AG04450 (cell line): ENCODE results near the gene LIMK1. TPM values are rescaled to one million over a fixed set of nuclear protein-coding genes. Genes with fewer than 3 reads are reported as not detected.
"Not testable (repeated sequence)": the region's sequence is repeated elsewhere in the genome, so short reads cannot be mapped to it uniquely, and the experiment has no call there.

Experiments used
- CTCF ChIA-PET: fragments of 300-600, 350-600 bp; formaldehyde crosslinking; extraction: SDS; loops from one replicate; lab custom pipeline; 2022; ENCODE audit warnings: antibody characterized with exemption, inconsistent platforms; lab: Charles Lee
- POLR2A ChIA-PET: fragments of 350-600 bp; formaldehyde crosslinking; extraction: SDS; loops from one replicate; lab custom pipeline; 2021; ENCODE audit warnings: antibody characterized with exemption, inconsistent platforms; lab: Yijun Ruan, JAX
- DNase-seq: peaks from one replicate; pipeline ENCODE4 v3.0.0-alpha.2; 2011; ENCODE audit warnings: low read depth, low spot score
- H3K27ac ChIP-seq: one replicate; pipeline ENCODE4 v1.5.1; 2012; ENCODE audit warnings: low read depth, low read length, control low read depth
- H3K27me3 ChIP-seq: one replicate; pipeline ENCODE4 v1.6.0; 2012; ENCODE audit warnings: low read length; ENCODE audit not compliant: control insufficient read depth, insufficient read depth
- H3K4me3 ChIP-seq: 2 replicates; pipeline ENCODE4 v1.5.1; 2011; ENCODE audit warnings: mild to moderate bottlenecking, low read depth, low read length, control low read depth
- H3K9me3 ChIP-seq: 2 replicates; pipeline ENCODE4 v1.5.1; 2012; ENCODE audit warnings: low read length; ENCODE audit not compliant: control insufficient read depth, insufficient read depth
- polyA plus RNA-seq: library from polyadenylated mRNA; depleted of rRNA; stranded (reverse); fragments of >200 nt; gene quantifications from 2 replicates; pipeline ENCODE4 v1.2.3, GENCODE V29; 2011
- TF ChIP-seq, protein P1 (sequence below): IDR thresholded peaks from 2 replicates; pipeline ENCODE4 v1.5.1; 2011; ENCODE audit warnings: low read depth, low read length, control low read depth, inconsistent platforms

The LIMK1 gene
- polyA plus RNA-seq, 1 experiment = 33.0 TPM

DNA sequence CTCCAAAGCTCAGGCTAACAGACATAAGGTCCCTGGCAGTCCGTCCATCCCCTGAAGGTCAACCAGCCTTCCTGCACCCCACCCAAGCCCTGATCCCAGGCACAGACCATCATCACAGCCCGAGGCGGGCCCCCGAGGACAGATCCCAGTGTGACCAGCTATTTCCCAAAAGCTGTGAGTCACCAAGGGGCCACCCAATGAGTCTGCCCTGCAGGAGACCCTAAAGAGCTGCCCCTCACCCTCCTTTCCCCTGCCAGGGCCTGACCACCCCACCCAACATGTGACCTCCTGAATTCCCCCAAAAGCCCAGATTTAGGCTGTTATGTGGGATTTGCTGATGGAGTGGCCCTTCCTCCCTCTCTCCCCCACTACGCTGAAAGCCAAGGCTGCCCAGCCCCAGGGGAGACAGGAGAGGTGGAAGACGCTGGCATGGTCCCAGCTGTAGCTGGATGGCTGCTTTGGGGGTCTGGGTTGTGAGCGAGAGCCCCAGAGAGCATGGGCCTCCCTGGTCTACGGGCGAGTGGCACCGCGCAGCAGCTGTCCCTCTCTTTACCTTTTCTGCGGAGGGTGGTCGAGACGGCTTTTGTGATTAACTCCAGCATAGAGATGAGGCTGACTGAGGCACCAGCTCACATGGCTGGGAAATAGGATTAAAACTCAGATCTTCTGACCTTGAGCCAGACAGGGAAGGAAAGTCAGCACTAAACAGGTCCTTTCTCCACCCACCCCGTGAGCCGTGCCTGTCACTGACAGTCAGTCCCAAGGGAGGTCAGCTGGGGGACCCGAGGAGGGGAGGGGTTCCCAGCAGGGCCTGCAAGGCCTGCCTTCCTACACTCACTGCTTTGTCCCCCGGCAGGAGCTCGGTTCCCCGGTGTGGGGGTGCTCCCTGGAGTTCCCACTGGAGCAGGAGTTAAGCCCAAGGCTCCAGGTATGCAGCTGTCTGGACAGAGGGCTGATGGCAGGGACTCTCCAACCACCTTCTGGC lies 38.9 kb upstream of the LIMK1 start:
- no peak overlapping the region for H3K27ac ChIP-seq
- ChIA-PET POLR2A (no interaction called here), CTCF (interaction anchor here (1.2 to 2.0 kb wide), 3 partner anchors 18 to 356 kb away, joined by 3 to 7 read pairs (median 5); no protein-coding TSS in a partner anchor)

DNA sequence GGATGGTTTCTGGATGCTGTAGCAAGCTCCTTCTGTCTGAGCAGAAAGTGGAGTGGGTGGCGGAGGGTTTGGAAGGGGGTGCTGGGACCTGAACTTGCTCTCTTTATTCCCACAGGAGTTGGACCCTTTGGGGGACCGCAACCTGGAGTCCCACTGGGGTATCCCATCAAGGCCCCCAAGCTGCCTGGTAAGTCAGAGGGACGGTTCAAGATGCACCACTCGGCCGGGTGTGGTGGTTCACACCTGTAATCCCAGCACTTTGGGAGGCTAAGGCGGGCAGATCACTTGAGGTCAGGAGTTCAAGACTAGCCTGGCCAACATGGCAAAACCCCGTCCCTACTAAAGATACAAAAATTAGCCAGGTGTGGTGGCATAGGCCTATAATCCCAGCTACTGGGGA lies 37.0 kb upstream of the LIMK1 start:
- H3K27ac ChIP-seq, DNase-seq, POLR2A ChIA-PET, H3K27me3 ChIP-seq, H3K9me3 ChIP-seq, H3K4me3 ChIP-seq: not testable (repeated sequence)
- CTCF ChIA-PET = interaction anchor here (2.0 kb wide), 1 partner anchor 20 kb away, joined by 7 read pairs; no protein-coding TSS in a partner anchor

More for the DNA sequence above, 38.9 kb upstream of the LIMK1 start:
- TF ChIP-seq, protein P1, sequence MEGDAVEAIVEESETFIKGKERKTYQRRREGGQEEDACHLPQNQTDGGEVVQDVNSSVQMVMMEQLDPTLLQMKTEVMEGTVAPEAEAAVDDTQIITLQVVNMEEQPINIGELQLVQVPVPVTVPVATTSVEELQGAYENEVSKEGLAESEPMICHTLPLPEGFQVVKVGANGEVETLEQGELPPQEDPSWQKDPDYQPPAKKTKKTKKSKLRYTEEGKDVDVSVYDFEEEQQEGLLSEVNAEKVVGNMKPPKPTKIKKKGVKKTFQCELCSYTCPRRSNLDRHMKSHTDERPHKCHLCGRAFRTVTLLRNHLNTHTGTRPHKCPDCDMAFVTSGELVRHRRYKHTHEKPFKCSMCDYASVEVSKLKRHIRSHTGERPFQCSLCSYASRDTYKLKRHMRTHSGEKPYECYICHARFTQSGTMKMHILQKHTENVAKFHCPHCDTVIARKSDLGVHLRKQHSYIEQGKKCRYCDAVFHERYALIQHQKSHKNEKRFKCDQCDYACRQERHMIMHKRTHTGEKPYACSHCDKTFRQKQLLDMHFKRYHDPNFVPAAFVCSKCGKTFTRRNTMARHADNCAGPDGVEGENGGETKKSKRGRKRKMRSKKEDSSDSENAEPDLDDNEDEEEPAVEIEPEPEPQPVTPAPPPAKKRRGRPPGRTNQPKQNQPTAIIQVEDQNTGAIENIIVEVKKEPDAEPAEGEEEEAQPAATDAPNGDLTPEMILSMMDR = no peak
- no peak overlapping the region for H3K4me3 ChIP-seq
- H3K9me3 ChIP-seq = no peaks in the 10 kb centered on the region; the same call in 1 of the 2 replicates
- no peak for DNase-seq
- H3K27me3 ChIP-seq = no peaks in the 10 kb centered on the region

GRCh38 chr7:74047804-74048380 lies 35.7 kb upstream of the LIMK1 start:
- TF ChIP-seq, protein P1 = no peak
- Histone ChIP-seq H3K27ac (no peak overlapping the region), H3K4me3 (no peak overlapping the region), H3K27me3 (no peaks in the 10 kb centered on the region), H3K9me3 (no peaks in the 10 kb centered on the region; the same call in 1 of the 2 replicates)
- DNase-seq = no peak
- ChIA-PET POLR2A (no interaction called here), CTCF (no interaction called here)

DNA sequence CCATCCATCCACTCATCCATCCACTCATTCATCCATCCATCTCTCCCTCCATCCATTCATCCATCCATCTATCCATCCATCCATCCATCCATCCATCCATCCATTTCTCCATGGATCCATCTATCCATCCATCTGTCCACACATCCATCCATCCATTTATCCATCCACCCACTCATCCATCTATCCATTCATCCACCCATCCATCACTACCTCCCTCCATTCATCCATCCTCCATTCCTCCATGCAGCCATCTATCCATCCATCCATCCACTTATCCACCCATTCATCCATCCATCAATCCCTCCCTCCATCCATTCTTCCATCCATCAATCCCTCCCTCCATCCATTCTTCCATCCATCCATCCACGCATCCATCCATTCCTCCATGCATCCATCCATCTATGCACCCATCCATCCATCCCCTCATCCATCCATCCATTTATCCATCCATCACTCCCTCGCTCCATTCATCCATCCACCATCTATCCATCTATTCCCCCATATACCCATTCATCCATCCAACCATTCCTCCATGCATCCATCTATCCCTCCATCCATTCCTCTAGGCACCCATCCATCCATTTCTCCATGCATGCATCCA lies 34.5 kb upstream of the LIMK1 start:
- no peak overlapping the region for H3K4me3 ChIP-seq
- no peaks in the 10 kb centered on the region; the same call in 1 of the 2 replicates for H3K9me3 ChIP-seq
- H3K27me3 ChIP-seq = no peaks in the 10 kb centered on the region
- no peak for DNase-seq
- H3K27ac ChIP-seq = no peak overlapping the region
- POLR2A ChIA-PET = no interaction called here
- TF ChIP-seq, protein P1 = no peak
- CTCF ChIA-PET = no interaction called here

- CTCF ChIA-PET = interaction anchor here (0.6 kb wide), 1 partner anchor 17 kb away, joined by 4 read pairs; no protein-coding TSS in a partner anchor
- no peaks in the 10 kb centered on the region for H3K27me3 ChIP-seq
- H3K4me3 ChIP-seq = no peak overlapping the region
- no peak for DNase-seq
- TF ChIP-seq, protein P1 = no peak
- H3K9me3 ChIP-seq = no peaks in the 10 kb centered on the region; the same call in 1 of the 2 replicates
- POLR2A ChIA-PET = no interaction called here
- no peak overlapping the region for H3K27ac ChIP-seq
Measured at GRCh38 chr7:74049997-74050798, 33.4 kb upstream of the LIMK1 start.
